Ramos (cell line): ENCODE measurements around the gene KCNH2.
"Not testable (repeated sequence)": the region's sequence is repeated elsewhere in the genome, so short reads cannot be mapped to it uniquely, and the experiment has no call there.

Source experiments
- in situ Hi-C: fragments of 300-500 bp; cut with MboI; formaldehyde crosslinking; loops from one replicate; pipeline ENCODE4 v1.14.3; 2022; ENCODE audit warnings: low sequenced_read_pairs; ENCODE audit not compliant: unreplicated experiment

KCNH2 gene

GRCh38 chr7:151012031-151012692 lies 34.0 kb upstream of the KCNH2 start:
- in situ Hi-C loops: no loop called here

DNA sequence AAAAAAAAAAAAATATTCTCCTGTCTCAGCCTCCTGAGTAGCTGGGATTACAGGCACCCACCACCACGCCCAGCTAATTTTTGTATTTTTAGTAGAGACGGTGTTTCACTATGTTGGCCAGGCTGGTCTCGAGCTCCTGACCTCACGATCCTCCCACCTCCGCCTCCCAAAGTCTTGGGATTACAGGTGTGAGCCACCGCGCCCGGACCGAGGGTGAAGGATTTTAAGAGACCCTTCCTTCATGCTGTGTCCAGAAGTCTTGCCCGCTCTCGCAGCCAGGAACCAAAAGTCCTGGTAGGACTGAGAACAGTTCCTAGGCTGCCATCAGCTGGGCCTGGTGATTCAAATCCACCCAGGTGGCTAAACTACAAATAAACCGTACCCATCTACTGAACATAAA lies 33.5 kb upstream of the KCNH2 start:
- in situ Hi-C loops: not testable (repeated sequence)

GRCh38 chr7:151011097-151011409 lies 32.9 kb upstream of the KCNH2 start:
- in situ Hi-C loops: no loop called here

GRCh38 chr7:151010307-151011096 lies 32.4 kb upstream of the KCNH2 start:
- in situ Hi-C loops: no loop called here

- in situ Hi-C loops: no loop called here
These were observed 31.9 kb upstream of the KCNH2 start for GRCh38 chr7:151010037-151010306.

DNA sequence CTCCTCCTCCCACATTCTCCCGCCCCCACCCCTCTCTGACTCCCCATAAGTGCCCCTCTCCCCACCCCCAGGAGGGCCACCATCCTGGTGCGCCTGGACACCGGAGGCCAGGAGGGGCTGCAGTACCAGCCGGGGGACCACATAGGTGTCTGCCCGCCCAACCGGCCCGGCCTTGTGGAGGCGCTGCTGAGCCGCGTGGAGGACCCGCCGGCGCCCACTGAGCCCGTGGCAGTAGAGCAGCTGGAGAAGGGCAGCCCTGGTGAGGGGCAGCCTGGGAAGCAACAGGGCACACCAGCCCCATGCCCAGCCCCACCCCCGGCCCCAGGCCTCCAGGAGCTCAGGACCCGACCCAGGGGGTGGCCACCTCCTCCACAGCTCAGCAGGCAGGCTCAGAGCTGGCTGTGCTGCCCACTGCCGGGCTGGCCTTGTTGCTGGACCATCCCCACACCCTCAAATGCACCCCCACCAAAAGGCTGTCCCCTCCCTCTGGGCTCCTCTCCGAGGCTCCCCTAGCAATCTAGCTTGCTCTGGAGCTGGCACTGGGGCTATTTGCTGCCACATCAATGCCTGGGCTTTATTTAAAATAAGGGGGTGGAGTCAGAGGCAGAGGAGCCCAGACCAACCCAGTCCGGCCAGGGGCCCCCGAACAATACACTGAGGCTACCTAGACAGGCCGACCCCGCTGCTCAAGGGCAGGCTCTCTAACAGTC lies 31.4 kb upstream of the KCNH2 start:
- in situ Hi-C loops: no loop called here

GRCh38 chr7:151008511-151009323 lies 30.6 kb upstream of the KCNH2 start:
- in situ Hi-C loops: no loop called here

DNA sequence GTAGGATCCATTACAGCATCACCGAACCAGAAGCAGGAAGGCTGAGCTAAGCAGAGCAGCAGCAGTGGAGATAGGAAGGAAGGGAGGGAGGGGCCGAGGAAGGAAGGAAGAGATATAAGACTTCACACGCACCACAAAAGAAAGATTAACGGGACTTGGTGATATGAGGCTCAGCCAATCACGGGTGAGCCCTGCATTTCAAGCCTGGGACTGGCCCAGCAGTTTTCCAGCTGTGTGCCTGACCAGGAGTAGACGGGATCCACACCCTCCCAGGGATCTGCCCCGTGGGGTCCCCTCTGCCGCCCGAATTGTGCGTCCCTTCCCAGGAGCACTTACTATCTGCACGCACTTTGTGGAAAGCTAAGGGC lies 30.0 kb upstream of the KCNH2 start:
- in situ Hi-C loops: no loop called here

GRCh38 chr7:151007469-151007898 lies 29.4 kb upstream of the KCNH2 start:
- in situ Hi-C loops: no loop called here

DNA sequence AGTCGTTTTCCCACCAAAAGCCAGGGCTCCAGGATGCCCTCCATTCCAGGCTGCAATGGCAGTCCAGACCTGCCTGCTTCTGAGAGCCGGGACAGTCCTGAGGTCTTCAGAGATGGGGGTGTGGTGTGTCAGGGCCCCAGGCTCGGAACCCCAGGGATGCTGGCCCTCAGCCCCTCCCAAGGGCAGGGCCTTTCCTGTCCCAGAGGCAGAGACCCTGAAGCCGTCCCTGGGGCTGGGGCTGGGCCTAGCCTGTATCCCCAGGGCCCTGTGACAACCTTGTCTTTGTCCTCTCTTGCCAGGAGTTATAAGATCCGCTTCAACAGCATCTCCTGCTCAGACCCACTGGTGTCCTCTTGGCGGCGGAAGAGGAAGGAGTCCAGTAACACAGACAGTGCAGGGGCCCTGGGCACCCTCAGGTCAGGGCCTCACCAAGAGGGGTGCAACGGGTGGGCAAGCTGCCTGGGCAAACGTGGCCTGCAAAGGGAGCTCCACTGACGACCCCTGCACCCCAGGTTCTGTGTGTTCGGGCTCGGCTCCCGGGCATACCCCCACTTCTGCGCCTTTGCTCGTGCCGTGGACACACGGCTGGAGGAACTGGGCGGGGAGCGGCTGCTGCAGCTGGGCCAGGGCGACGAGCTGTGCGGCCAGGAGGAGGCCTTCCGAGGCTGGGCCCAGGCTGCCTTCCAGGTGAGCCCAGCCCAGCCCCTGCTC lies 28.6 kb upstream of the KCNH2 start:
- in situ Hi-C loops: no loop called here

DNA sequence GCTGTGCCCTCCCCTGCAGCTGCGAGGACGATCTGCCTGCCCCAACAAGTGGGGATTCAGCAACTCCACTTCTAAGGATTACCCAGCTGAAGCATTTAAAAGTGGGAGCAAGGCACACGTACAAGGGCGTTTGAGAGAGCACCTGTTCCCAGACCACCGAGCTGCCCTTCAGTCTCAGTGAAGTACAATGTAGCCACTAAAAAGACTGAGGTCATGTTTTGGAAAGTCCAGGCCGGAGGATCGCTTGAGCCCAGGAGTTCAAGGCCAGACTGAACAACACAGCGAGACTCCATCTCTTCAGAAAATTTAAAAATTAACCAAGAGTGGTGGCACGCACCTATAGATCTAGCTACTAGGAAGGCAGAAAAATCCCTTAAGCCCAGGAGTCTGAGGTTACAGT lies 27.4 kb upstream of the KCNH2 start:
- in situ Hi-C loops: no loop called here

GRCh38 chr7:151003572-151003971 lies 25.5 kb upstream of the KCNH2 start:
- in situ Hi-C loops: no loop called here

- in situ Hi-C loops: no loop called here
These were observed 23.4 kb upstream of the KCNH2 start for GRCh38 chr7:151001546-151001945.

DNA sequence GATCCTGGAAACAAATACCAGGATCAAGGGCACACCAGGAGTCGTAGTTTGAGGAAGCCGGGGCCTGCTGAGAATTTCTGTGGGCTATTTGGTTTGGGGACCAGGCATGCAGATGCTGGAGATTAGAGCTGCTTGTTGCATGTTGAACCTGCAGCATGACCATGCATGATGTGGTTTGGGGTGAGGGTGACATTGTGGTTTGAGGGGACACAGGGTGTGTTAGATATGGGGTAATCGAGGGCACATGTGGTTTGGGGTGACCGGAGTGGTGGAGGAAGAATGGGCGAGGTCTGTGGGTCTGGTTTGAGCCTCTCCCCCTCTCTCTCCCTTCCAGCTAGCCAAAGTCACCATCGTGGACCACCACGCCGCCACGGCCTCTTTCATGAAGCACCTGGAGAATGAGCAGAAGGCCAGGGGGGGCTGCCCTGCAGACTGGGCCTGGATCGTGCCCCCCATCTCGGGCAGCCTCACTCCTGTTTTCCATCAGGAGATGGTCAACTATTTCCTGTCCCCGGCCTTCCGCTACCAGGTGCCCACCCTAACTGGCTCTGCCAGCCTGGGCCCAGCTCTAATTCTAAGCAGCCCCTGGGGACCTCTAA lies 22.9 kb upstream of the KCNH2 start:
- in situ Hi-C loops: no loop called here

- in situ Hi-C loops: loop anchor here (25.0 kb wide), 1 partner anchor 562 kb away; no protein-coding TSS in a partner anchor
These were observed 21.5 kb upstream of the KCNH2 start for GRCh38 chr7:150999497-151000230.

- in situ Hi-C loops: loop anchor here (25.0 kb wide), 1 partner anchor 562 kb away; no protein-coding TSS in a partner anchor
These were observed 20.9 kb upstream of the KCNH2 start for GRCh38 chr7:150999001-150999400.

GRCh38 chr7:150998341-150998740 lies 20.2 kb upstream of the KCNH2 start:
- in situ Hi-C loops: loop anchor here (25.0 kb wide), 1 partner anchor 561 kb away; no protein-coding TSS in a partner anchor

DNA sequence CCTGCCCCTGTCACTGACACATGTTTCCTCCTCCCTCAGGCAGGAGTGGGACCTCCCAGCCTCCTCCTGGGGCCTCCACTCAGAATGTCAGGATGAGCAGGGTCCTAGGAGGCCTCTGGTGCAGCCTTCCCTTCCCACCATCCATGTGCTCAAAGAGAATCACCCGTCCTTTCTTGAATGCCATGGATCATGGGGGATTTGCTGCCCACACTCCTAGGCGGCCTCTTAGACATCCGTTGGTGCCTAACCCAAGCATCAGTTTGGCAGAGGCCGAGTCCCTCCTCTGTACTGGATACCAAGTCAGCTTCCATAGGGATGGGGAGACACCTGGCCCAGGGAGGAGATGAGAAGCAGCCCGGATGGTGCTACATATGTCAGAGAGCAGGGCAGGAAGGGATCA lies 19.7 kb upstream of the KCNH2 start:
- in situ Hi-C loops: loop anchor here (25.0 kb wide), 1 partner anchor 561 kb away; no protein-coding TSS in a partner anchor

DNA sequence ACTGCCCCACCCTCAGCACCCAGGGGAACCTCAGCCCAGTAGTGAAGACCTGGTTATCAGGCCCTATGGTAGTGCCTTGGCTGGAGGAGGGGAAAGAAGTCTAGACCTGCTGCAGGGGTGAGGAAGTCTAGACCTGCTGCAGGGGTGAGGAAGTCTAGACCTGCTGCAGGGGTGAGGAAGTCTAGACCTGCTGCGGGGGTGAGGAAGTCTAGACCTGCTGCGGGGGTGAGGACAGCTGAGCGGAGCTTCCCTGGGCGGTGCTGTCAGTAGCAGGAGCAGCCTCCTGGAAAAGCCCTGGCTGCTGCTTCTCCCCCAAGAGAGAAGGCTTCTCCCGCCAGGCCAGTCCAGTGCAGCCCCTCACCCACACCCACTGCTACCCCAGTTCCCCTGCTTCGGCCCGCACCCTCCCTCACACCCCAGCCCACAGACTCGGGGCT lies 19.0 kb upstream of the KCNH2 start:
- in situ Hi-C loops: loop anchor here (25.0 kb wide), 1 partner anchor 560 kb away; no protein-coding TSS in a partner anchor
